Activated CD4-positive, alpha-beta T cell treated with anti-CD3 and anti-CD28 coated beads for 1 hour (primary cell): ENCODE data around the gene EIF3D.
A peak's percentile ranks its signal among the peaks of the same experiment; 100 is the strongest.
"Not testable (repeated sequence)": the region's sequence is repeated elsewhere in the genome, so short reads cannot be mapped to it uniquely, and the experiment has no call there.

Experiments used
- DNase-seq: peaks from one replicate; pipeline ENCODE4 v3.0.0-alpha.2; 2020

The EIF3D gene

DNA sequence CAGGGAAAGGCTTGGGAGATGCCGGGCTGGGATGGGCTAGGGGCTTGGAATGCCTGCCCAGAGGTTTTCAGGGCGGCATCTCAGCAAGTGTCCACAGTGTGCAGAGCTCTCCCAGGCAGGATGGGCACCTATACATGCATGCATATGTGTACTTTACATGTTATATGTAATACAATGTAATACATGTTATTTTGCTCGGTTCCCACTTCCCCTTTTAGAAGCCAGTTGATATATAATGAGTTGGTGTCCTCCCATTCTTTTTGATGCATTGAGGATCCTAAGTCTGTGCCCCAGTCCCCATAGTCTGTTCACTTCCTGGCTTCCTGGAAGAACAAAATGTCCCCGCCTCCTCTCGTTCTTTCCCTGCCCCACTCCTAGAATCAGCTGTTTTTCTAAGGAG, 20.1 kb upstream of the EIF3D start:
- no peak for DNase-seq

- no peak for DNase-seq
Observed at GRCh38 chr22:36548606-36549005, 19.6 kb upstream of the EIF3D start.

GRCh38 chr22:36546932-36547331, 18.0 kb upstream of the EIF3D start:
- DNase-seq: no peak

DNA sequence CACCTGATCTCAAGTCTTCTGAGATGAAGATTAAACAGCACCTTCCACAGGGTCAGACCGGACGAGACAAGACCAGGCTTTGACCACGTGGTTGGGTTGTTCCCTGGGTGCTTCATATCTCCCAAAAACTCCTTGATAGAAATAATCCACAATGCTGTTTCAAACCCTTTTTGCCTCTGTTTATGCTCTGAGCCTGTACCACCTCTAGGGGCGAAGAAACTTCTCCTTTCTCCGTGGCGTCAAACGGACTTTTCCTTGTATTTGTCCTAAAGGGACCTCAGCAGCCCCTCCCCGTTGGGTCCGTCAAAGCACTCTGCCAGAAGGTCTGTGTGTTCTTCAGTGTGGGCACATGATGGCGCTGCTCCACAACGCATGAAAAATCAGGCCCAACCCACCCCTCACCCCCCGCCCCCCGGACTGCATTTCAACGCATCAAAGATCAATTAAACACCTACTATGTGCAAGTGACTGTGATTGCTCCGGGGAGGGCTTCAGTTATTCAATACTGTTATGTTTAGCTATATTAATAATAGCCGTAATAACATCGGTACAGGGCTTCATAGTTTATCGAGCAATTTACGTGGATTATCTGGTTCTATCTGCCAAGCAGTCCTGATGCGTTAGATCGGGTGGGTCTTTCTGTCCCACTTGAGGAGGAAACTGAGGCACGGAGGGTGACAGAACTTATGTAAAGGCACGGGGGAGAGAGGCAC, 17.3 kb upstream of the EIF3D start:
- DNase-seq: no peak

- no peak for DNase-seq
Observed at GRCh38 chr22:36544107-36544620, 15.2 kb upstream of the EIF3D start.

DNA sequence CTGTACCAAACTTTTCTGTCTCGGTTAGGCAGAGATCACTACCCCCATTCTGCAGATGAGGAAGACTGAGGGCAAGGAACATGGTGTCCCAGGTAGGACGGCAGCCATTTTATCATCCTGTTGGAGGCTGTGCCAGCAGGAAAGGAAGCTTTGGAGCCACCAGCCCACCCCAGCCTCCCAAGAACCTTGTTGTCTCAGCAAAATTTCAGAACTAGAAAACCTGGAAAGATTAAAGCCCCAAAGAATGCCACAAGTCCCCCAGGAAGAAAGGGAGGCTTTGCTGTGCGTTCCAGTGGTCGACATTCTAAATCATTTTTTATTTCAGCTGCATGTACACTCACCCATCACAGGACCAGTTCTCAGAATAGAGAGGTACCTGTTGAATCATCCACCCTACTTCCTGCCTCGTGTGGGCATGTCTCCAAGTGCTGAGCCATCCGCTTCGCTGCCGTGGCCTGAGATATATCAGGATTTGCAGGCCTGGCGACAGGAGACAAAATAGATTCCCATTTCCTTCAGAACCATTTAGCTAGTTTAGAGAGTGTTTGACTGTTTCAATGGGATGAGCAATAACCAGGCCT, 13.0 kb upstream of the EIF3D start:
- no peak for DNase-seq

DNA sequence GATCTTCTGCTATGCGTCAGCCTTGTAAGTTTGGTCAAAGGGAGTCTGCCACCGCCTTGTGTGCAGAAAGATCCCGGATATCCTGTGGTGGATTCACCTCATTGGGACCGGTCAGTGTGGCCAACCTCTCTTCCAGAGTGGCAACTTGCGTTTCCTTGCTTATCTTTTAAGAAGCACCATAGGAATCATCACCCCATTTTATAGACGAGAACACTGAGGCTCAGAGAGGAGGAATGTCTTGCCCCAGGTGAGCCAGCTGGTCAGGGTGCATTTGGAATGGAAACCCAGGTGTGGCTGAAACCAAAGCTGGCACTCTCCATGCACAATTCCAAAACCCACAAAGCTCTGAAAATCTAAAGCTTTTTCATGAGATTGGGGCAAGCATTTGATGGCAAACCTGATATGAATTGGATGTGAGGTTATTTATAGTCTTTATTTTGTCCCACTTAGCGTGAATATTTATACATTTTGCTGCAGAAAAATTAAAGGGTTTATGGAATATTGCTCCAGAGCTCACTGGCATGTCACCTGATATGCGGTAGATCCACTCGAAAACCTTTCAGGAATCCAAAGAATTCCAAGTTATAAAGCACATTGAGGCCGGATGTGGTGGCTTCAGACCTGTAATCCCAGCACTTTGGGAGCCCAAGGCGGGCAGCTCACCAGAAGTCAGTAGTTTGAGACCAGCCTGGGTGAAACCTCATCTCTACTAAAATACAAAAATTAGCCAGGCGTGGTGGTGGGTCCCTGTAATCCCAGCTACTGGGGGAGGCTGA, 12.1 kb upstream of the EIF3D start:
- DNase-seq: no peak

DNA sequence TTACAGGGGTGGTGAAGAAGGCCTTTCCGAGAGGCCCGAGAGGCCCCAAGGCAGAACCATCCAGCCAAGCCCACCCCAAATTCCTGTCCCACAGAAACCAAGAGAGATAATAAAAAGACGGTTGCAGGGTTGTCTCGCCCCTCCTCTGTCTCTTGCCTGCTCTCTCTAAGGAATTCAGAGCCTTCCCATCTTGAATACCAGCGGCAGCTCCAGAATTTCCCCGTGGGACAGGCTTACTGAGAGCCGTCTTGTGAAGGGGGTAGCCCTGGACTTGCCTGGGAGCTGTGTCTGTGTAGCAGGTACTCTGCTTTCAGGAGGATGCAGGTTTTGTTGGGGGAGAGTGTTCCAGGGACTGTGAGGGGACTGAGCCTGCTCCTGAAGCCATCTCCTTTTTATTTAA, 9.6 kb upstream of the EIF3D start:
- DNase-seq: no peak

- DNase-seq: no peak
Observed at GRCh38 chr22:36536717-36537116, 7.8 kb upstream of the EIF3D start.

DNA sequence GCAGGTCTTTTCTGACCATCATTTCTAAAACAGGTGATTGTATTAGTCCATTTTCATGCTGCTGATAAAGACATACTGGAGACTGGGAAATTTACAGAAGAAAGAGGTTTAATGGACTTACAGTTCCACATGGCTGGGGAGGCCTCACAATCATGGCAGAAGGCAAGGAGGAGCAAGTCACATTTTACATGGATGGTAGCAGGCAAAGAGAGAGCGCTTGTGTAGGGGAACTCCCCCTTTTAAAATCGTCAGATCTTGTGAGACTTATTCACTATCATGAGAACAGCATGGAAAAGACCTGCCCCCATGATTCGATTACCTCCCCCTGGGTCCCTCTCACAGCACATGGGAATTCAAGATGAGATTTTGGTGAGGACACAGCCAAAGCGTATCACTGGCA, 4.4 kb upstream of the EIF3D start:
- not testable (repeated sequence) for DNase-seq

DNA sequence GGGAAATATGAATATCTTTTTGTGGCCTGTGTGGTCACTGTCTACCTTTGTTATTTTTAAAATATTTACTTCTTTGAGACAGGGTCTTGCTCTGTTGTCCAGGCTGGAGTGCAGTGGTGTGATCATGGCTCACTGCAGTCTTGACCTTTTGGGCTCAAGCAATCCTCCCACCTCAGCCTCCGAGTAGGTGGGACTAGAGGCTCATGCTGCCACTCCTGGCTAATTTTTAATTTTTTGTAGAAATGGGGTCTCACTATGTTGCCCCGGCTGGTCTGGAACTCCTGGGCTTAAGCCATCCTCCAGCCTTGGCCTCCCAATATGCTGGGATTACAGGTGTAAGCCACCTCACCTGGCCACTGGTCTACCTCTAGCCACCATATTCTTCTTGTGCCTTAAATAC, 3.5 kb upstream of the EIF3D start:
- no peak for DNase-seq

GRCh38 chr22:36528341-36528740, 625 bp downstream of the EIF3D start:
- no peak for DNase-seq

DNA sequence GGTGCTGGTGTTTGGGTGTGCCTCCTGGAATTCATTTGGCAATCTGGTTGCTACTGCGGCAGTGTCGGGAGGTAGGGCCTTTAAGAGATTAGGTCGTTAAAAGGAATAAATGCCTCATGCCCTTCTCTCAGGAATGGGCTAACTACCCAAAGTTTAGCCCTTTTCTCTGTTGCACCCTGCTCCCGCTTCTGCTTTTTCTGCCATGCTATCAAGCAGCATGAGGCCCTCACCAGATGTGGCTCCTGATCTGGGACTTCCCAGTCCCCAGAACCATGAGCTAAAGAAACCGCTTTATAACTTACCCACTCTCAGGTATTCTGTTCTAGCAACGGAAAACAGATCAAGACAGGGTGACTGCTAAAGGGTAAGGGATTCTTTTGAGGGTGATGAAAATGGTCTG, 6.3 kb downstream of the EIF3D start:
- no peak for DNase-seq

GRCh38 chr22:36520423-36520822, 8.5 kb downstream of the EIF3D start:
- DNase-seq: no peak

GRCh38 chr22:36519906-36520305, 9.1 kb downstream of the EIF3D start:
- DNase-seq: not testable (repeated sequence)

- no peak for DNase-seq
Observed at GRCh38 chr22:36514766-36515165, 14.2 kb downstream of the EIF3D start.

- DNase-seq: no peak
Observed at GRCh38 chr22:36512991-36513390, 16.0 kb downstream of the EIF3D start.

DNA sequence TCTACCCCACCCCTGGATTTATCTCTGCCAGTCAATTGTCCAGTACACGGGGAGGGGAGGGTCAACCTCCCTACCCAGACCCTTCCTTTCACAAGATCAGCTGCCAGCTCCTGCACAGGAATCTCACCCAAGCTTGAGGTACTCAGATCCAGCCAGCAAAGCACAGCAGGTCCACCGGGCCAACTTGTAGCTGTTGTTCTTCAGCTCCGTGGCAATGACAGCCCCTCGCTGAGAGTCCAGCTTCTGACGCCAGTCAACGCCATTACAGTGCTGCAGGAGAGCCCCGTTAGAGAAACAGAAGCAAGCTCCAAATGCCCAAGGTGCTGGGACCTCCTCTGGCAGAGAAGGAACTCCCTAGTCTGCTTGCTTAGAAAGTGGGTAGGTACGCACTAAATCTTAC, 16.6 kb downstream of the EIF3D start:
- no peak for DNase-seq

- no peak for DNase-seq
Observed at GRCh38 chr22:36510966-36511881, 17.7 kb downstream of the EIF3D start.

GRCh38 chr22:36510384-36510783, 18.6 kb downstream of the EIF3D start:
- DNase-seq: no peak

DNA sequence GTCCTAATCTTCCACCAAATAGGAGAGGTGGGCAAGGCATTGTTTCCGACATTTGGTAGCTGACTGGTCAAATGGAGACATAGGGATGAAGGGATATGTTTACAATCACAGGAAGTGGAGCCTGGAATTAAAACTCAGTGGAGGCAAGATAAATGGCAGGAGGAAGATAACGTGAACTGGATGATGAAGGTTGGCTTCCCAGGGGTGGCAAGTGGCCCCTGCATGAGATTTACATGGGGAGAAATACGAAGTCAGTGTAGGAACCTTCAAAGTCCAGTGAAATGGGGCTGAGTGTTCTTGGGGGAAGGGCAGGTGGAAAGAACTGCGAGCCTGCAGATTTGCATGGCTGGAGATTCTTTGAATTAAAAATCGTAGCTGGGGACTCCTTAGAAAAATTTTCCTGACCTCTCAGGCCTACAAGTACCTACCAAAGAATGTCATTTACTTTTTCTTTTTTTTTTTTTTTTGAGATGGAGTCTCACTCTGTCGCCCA, 21.4 kb downstream of the EIF3D start:
- DNase-seq: no peak

- peak; percentile 80 for DNase-seq
Observed at GRCh38 chr22:36506637-36507517, 22.1 kb downstream of the EIF3D start, which contains the start of gene FOXRED2. Gene FOXRED2 (minus strand): TSS chr22:36507040. CDS start chr22:36506422, 618 bp downstream.
